Measurements from ENCODE around the gene SLC16A12.
"Not testable (repeated sequence)": the region's sequence is repeated elsewhere in the genome, so short reads cannot be mapped to it uniquely, and the experiment has no call there.

The SLC16A12 gene

GRCh38 chr10:89458291-89458690 is 77.1 kb downstream of the SLC16A12 start:
- H3K9me3 ChIP-seq (ENCODE audit: severe bottlenecking): no peaks in the 10 kb centered on the region
- no peak overlapping the region for H3K27ac ChIP-seq
- H3K4me3 ChIP-seq (ENCODE audit: low read depth, low read length): no peak overlapping the region
- no peaks in the 10 kb centered on the region for H3K36me3 ChIP-seq
- no peak for DNase-seq
- H3K27me3 ChIP-seq (ENCODE audit: insufficient read depth, low read depth, severe bottlenecking): no peaks in the 10 kb centered on the region
- no peak for TF ChIP-seq CTCF (IDR thresholded peaks at IDR 0.05; ENCODE audit: low read depth, low read length)

- no peak overlapping the region for H3K27ac ChIP-seq
- no peaks in the 10 kb centered on the region for H3K27me3 ChIP-seq (ENCODE audit: insufficient read depth, low read depth, severe bottlenecking)
- no peak for TF ChIP-seq CTCF (IDR thresholded peaks at IDR 0.05; ENCODE audit: low read depth, low read length)
- no peak for DNase-seq
- no peaks in the 10 kb centered on the region for H3K36me3 ChIP-seq
- H3K4me3 ChIP-seq (ENCODE audit: low read depth, low read length): no peak overlapping the region
- H3K9me3 ChIP-seq (ENCODE audit: severe bottlenecking): peaks cover 3% of the 10 kb centered on the region
These were observed 80.6 kb downstream of the SLC16A12 start for GRCh38 chr10:89454561-89455347.

- no peaks in the 10 kb centered on the region for H3K36me3 ChIP-seq
- H3K9me3 ChIP-seq (ENCODE audit: severe bottlenecking): peaks cover 3% of the 10 kb centered on the region
- no peak for DNase-seq
- no peak for TF ChIP-seq CTCF (IDR thresholded peaks at IDR 0.05; ENCODE audit: low read depth, low read length)
- H3K27ac ChIP-seq: no peak overlapping the region
- no peaks in the 10 kb centered on the region for H3K27me3 ChIP-seq (ENCODE audit: insufficient read depth, low read depth, severe bottlenecking)
- H3K4me3 ChIP-seq (ENCODE audit: low read depth, low read length): no peak overlapping the region
These were observed 83.2 kb downstream of the SLC16A12 start for GRCh38 chr10:89452193-89452592.

- H3K27me3 ChIP-seq (ENCODE audit: insufficient read depth, low read depth, severe bottlenecking): no peaks in the 10 kb centered on the region
- no peak overlapping the region for H3K4me3 ChIP-seq (ENCODE audit: low read depth, low read length)
- peaks cover 3% of the 10 kb centered on the region for H3K9me3 ChIP-seq (ENCODE audit: severe bottlenecking)
- no peak for TF ChIP-seq CTCF (IDR thresholded peaks at IDR 0.05; ENCODE audit: low read depth, low read length)
- no peaks in the 10 kb centered on the region for H3K36me3 ChIP-seq
- H3K27ac ChIP-seq: no peak overlapping the region
- DNase-seq: no peak
These were observed 84.5 kb downstream of the SLC16A12 start for GRCh38 chr10:89450901-89451300.

- not testable (repeated sequence) for H3K4me3 ChIP-seq (ENCODE audit: low read depth, low read length); H3K36me3 ChIP-seq; H3K27me3 ChIP-seq (ENCODE audit: insufficient read depth, low read depth, severe bottlenecking); DNase-seq; H3K27ac ChIP-seq; H3K9me3 ChIP-seq (ENCODE audit: severe bottlenecking)
These were observed 90.6 kb downstream of the SLC16A12 start for GRCh38 chr10:89444819-89445218.

- H3K9me3 ChIP-seq (ENCODE audit: severe bottlenecking): no peaks in the 10 kb centered on the region
- H3K27ac ChIP-seq: no peak overlapping the region
- no peaks in the 10 kb centered on the region for H3K27me3 ChIP-seq (ENCODE audit: insufficient read depth, low read depth, severe bottlenecking)
- H3K36me3 ChIP-seq: no peaks in the 10 kb centered on the region
- DNase-seq: no peak
- TF ChIP-seq CTCF (IDR thresholded peaks at IDR 0.05; ENCODE audit: low read depth, low read length): no peak
- H3K4me3 ChIP-seq (ENCODE audit: low read depth, low read length): no peak overlapping the region
These were observed 93.1 kb downstream of the SLC16A12 start for GRCh38 chr10:89442289-89442688.

Data from WERI-Rb-1 (cell line).